Keratinocyte (primary cell): ENCODE results near the gene C5.

Experiments used
- EZH2 ChIP-seq: IDR thresholded peaks from one replicate; pipeline ENCODE4 v1.6.1; 2012; ENCODE audit warnings: inconsistent platforms, mild to moderate bottlenecking, low read length, moderate library complexity
- TF ChIP-seq, protein P1 (sequence below), 3 experiments: IDR thresholded peaks in 1 of 3; conservative IDR thresholded peaks in 1 of 3; optimal IDR thresholded peaks in 1 of 3; 2 replicates in 2 of 3; 3 replicates in 1 of 3; pipeline versions ENCODE3 to v1.5.1; 2011; ENCODE audit warnings: low read length in 3 of 3, mild to moderate bottlenecking in 3 of 3, moderate library complexity in 2 of 3, control low read depth in 1 of 3, inconsistent platforms in 1 of 3; ENCODE audit not compliant: insufficient read depth in 2 of 3; ENCODE audit errors: extremely low read depth in 1 of 3

DNA sequence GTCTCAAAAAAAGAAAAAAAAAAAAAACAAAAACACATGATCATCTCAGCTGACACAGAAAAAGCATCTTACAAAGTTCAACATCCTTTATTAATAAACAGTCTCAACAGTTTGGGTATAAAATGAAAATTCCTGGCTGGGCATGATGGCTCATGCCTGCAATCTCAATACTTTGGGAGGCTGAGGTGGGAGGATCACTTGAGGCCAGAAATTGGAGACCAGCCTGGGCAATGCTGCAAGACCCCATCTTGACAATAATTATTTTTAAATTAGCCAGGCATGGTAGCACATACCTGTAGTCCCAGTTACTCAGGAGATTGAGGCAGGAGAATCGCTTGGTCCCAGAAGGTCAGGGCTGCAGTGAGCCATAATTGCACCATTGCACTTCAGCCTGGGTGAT, 16.8 kb upstream of the C5 start:
- TF ChIP-seq, protein P1, sequence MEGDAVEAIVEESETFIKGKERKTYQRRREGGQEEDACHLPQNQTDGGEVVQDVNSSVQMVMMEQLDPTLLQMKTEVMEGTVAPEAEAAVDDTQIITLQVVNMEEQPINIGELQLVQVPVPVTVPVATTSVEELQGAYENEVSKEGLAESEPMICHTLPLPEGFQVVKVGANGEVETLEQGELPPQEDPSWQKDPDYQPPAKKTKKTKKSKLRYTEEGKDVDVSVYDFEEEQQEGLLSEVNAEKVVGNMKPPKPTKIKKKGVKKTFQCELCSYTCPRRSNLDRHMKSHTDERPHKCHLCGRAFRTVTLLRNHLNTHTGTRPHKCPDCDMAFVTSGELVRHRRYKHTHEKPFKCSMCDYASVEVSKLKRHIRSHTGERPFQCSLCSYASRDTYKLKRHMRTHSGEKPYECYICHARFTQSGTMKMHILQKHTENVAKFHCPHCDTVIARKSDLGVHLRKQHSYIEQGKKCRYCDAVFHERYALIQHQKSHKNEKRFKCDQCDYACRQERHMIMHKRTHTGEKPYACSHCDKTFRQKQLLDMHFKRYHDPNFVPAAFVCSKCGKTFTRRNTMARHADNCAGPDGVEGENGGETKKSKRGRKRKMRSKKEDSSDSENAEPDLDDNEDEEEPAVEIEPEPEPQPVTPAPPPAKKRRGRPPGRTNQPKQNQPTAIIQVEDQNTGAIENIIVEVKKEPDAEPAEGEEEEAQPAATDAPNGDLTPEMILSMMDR (optimal IDR thresholded peaks at IDR 0.05 in 1 of 3, IDR thresholded peaks at IDR 0.05 in 1 of 3, conservative IDR thresholded peaks at IDR 0.05 in 1 of 3; ENCODE audit: extremely low read depth in 1 of 3, insufficient read depth in 2 of 3, low read length in 3 of 3) = no peak
- no peak for TF ChIP-seq EZH2
